GM12878 (cell line): ENCODE data around the gene VAC14. TPM values are rescaled to one million over a fixed set of nuclear protein-coding genes. Genes with fewer than 3 reads are reported as not detected.

Experiments used
- ATAC-seq: fragments of 200-7000 bp; cut with Tn5 transposase; 3 replicates; pipeline ENCODE4 v1.9.1; 2020; ENCODE audit warnings: mild to moderate bottlenecking, moderate library complexity
- BruUV-seq: library from RNA; stranded (reverse); fragments of 400-500 nt; replicated peaks from 2 replicates; lab custom pipeline; 2021; lab: Mats Ljungman, UMichigan
- CTCF ChIA-PET: fragments of 300-600 bp; sonication (Branson Sonifier 250); formaldehyde crosslinking; extraction: SDS; loops from one replicate; lab custom pipeline; 2021; ENCODE audit warnings: inconsistent platforms; lab: Yijun Ruan, JAX
- POLR2A ChIA-PET: fragments of 350-600 bp; formaldehyde crosslinking; extraction: SDS; loops from one replicate; lab custom pipeline; 2021; ENCODE audit warnings: inconsistent platforms; lab: Charles Lee
- RAD21 ChIA-PET: fragments of 300-600 bp; sonication (Branson Sonifier 250); formaldehyde crosslinking; loops from one replicate; lab custom pipeline; 2023; ENCODE audit warnings: antibody characterized with exemption; ENCODE audit not compliant: unreplicated experiment; lab: Charles Lee
- SMC1A ChIA-PET: fragments of 300-600 bp; sonication (Branson Sonifier 250); formaldehyde crosslinking; loops from one replicate; lab custom pipeline; 2023; ENCODE audit not compliant: unreplicated experiment, uncharacterized antibody; lab: Charles Lee
- DNase-seq: peaks from one replicate; pipeline ENCODE4 v3.0.0-alpha.2; 2011; ENCODE audit warnings: low read depth, low spot score
- FAIRE-seq: peaks from 3 replicates; lab custom pipeline; 2011; peaks lifted over from hg19 to GRCh38; lab: Jason Lieb, UNC
- H2AFZ ChIP-seq: 2 replicates; pipeline ENCODE4 v1.6.0; 2011; ENCODE audit warnings: low read depth, low read length, control low read depth; ENCODE audit not compliant: control insufficient read depth
- H3K27ac ChIP-seq: 2 replicates; pipeline ENCODE4 v1.5.1; 2011; ENCODE audit warnings: control low read depth; ENCODE audit not compliant: control insufficient read depth, insufficient read depth
- H3K27me3 ChIP-seq, 2 experiments: replicated peaks in 1 of 2; 2 replicates each; pipeline versions ENCODE4 v1.6.0 to v1.6.1; 2011; ENCODE audit warnings: low read length in 1 of 2; ENCODE audit not compliant: control insufficient read depth in 2 of 2, insufficient read depth in 2 of 2
- H3K36me3 ChIP-seq, 2 experiments: 2 replicates each; pipeline ENCODE4 v1.5.1; 2011; ENCODE audit warnings: low read length in 1 of 2; ENCODE audit not compliant: control insufficient read depth in 2 of 2, insufficient read depth in 2 of 2
- H3K4me1 ChIP-seq: 2 replicates; pipeline ENCODE4 v1.6.1; 2011; ENCODE audit warnings: mild to moderate bottlenecking, low read length, moderate library complexity, mixed read lengths; ENCODE audit not compliant: control insufficient read depth, insufficient read depth
- H3K4me2 ChIP-seq: 2 replicates; pipeline ENCODE4 v1.6.0; 2011; ENCODE audit warnings: control low read depth; ENCODE audit not compliant: control insufficient read depth, insufficient read depth
- H3K4me3 ChIP-seq: fragments of 200-600 bp; sonication (generic); 2 replicates; pipeline ENCODE4 v1.5.1; 2016
- H3K79me2 ChIP-seq: 2 replicates; pipeline ENCODE4 v1.6.0; 2011; ENCODE audit warnings: low read length; ENCODE audit not compliant: control insufficient read depth, insufficient read depth
- H3K9ac ChIP-seq: 2 replicates; pipeline ENCODE4 v1.8.0; 2011; ENCODE audit warnings: low read length, control low read depth, mixed read lengths; ENCODE audit not compliant: control insufficient read depth, insufficient read depth
- H3K9me3 ChIP-seq: replicated peaks from 3 replicates; pipeline ENCODE4 v1.5.1; 2011; ENCODE audit warnings: mild to moderate bottlenecking, low read length; ENCODE audit not compliant: control insufficient read depth, insufficient read depth
- H4K20me1 ChIP-seq: 2 replicates; pipeline ENCODE4 v1.6.0; 2011; ENCODE audit not compliant: control insufficient read depth, insufficient read depth
- ATF3 ChIP-seq: IDR thresholded peaks from 2 replicates; pipeline ENCODE4 v1.6.1; 2011; ENCODE audit warnings: low read depth, mild to moderate bottlenecking, low read length, moderate library complexity, borderline replicate concordance; ENCODE audit errors: extremely low read depth
- BACH1 ChIP-seq: fragments of 450-650 bp; IDR thresholded peaks from 2 replicates; pipeline ENCODE4 v1.6.1; 2017; ENCODE audit warnings: mild to moderate bottlenecking, borderline replicate concordance
- CREB1 ChIP-seq: IDR thresholded peaks from 2 replicates; pipeline ENCODE4 v1.6.1; 2012; ENCODE audit warnings: low read depth, mild to moderate bottlenecking, inconsistent platforms
- CTCF ChIP-seq, 3 experiments: IDR thresholded peaks in 2 of 3; conservative IDR thresholded peaks in 1 of 3; 2 replicates each; pipeline ENCODE4 v1.5.1; 2011; ENCODE audit warnings: low read depth in 3 of 3, low read length in 3 of 3, mild to moderate bottlenecking in 3 of 3, control low read depth in 2 of 3, moderate library complexity in 2 of 3, inconsistent platforms in 1 of 3, mixed read lengths in 1 of 3; ENCODE audit not compliant: control insufficient read depth in 2 of 3, insufficient read depth in 1 of 3; ENCODE audit errors: extremely low read depth in 1 of 3
- SRF ChIP-seq, 2 experiments: IDR thresholded peaks; 2 replicates each; pipeline ENCODE4 v1.6.1; 2011; ENCODE audit warnings: low read depth in 2 of 2, low read length in 2 of 2, mild to moderate bottlenecking in 1 of 2, moderate library complexity in 1 of 2
- USF1 ChIP-seq: IDR thresholded peaks from 2 replicates; pipeline ENCODE4 v1.6.1; 2011; ENCODE audit warnings: borderline replicate concordance, low read depth, mild to moderate bottlenecking, moderate library complexity, mixed read lengths, low read length; ENCODE audit not compliant: insufficient read depth; ENCODE audit errors: extremely low read length
- ZBTB4 ChIP-seq: fragments of 450-650 bp; formaldehyde crosslinking; IDR thresholded peaks from 2 replicates; pipeline ENCODE4 v1.4.0; 2022; ENCODE audit warnings: mild to moderate bottlenecking, moderate library complexity
- ZNF274 ChIP-seq: IDR thresholded peaks from one replicate; pipeline ENCODE4 v1.8.0; 2011; ENCODE audit not compliant: insufficient read length, insufficient read depth
- ZNF687 ChIP-seq: fragments of 450-650 bp; IDR thresholded peaks from 2 replicates; pipeline ENCODE4 v1.6.1; 2017; ENCODE audit warnings: mild to moderate bottlenecking, moderate library complexity
- WGBS: methylation state at CpG from one replicate; pipeline ENCODE4 v1.1.6; 2016; ENCODE audit warnings: low lambda C conversion rate; ENCODE audit not compliant: insufficient replicate concordance, insufficient coverage; ENCODE audit errors: missing lambda C conversion rate; 5-methylcytosine and 5-hydroxymethylcytosine counted together
- in situ Hi-C: fragments of 300-500 bp; cut with MboI; formaldehyde crosslinking; loops from 9 replicates; pipeline ENCODE4 v1.14.3; 2018; ENCODE audit warnings: mixed read lengths
- intact Hi-C: fragments of 100-400 bp; cut with micrococcal nuclease; formaldehyde crosslinking; loops from one replicate; pipeline ENCODE4 v1.14.2; 2022; ENCODE audit not compliant: unreplicated experiment
- polyA plus RNA-seq, 11 experiments: library from polyadenylated mRNA; depleted of rRNA in 4 of 11; unstranded in 6 of 11; stranded (reverse) in 5 of 11; fragments of >200 nt; fragmentation: Nextera tagmentation in 4 of 11; fragmentation: Illumina TruSeq in 1 of 11; extraction: Ambion mirVana in 4 of 11; extraction: Trizol in 1 of 11; gene quantifications; 1 replicate in 1 of 11; 2 replicates in 10 of 11; pipeline versions ENCODE4 v1.2.1 to v1.2.3, GENCODE V29; 2011 to 2016; ENCODE audit warnings: inconsistent platforms in 2 of 11, missing spikeins in 2 of 11, low read depth in 1 of 11
- total RNA-seq, 4 experiments: library from RNA; depleted of rRNA in 3 of 4; stranded (reverse); fragments of >200 nt in 3 of 4; fragmentation: Illumina TruSeq in 1 of 4; extraction: Trizol in 1 of 4; gene quantifications; 2 replicates each; pipeline versions ENCODE4 v1.2.1 to v1.2.3, GENCODE V29; 2013 to 2021

The VAC14 gene
- total and polyA plus RNA-seq, 10 of the 15 experiments (the other 5 are each of a cell fraction or from before 2014, with no cell fraction given) = 1.3 to 45.5 (median 25.5) TPM

- whole genome bisulfite sequencing = 91% methylated on average over 21 of the region's 21 CpGs
- in situ Hi-C loops = no loop called here
- no peak for DNase-seq
- no peak for TF ChIP-seq USF1
- TF ChIP-seq ATF3 = no peak
- no peak for TF ChIP-seq CTCF (IDR thresholded peaks at IDR 0.05 in 2 of 3, conservative IDR thresholded peaks at IDR 0.05 in 1 of 3; ENCODE audit: control insufficient read depth in 2 of 3, extremely low read depth in 1 of 3, insufficient read depth in 1 of 3, low read depth in 3 of 3, low read length in 3 of 3)
- TF ChIP-seq BACH1 = no peak
- no peak for TF ChIP-seq SRF (IDR thresholded peaks at IDR 0.05; ENCODE audit: low read depth in 2 of 2, low read length in 2 of 2)
- TF ChIP-seq CREB1 = no peak
- no peak for TF ChIP-seq ZBTB4
- no peak for TF ChIP-seq ZNF687
- no peak for TF ChIP-seq ZNF274
These were observed 16.0 kb downstream of the VAC14 start for GRCh38 chr16:70784692-70785555.

More at GRCh38 chr16:70784692-70785555, 16.0 kb downstream of the VAC14 start:
- H3K79me2 ChIP-seq = no peaks in the 10 kb centered on the region
- FAIRE-seq (no peak), ATAC-seq (no peak)
- ChIA-PET SMC1A (interaction anchor here (1.2 kb wide), 1 partner anchor 14 kb away, joined by 4 read pairs; no protein-coding TSS in a partner anchor), RAD21 (no interaction called here), POLR2A (no interaction called here), CTCF (interaction anchor here (0.6 to 2.0 kb wide), 2 partner anchors 14 to 911 kb away, joined by 3 to 11 read pairs; no protein-coding TSS in a partner anchor)
- no peak overlapping the region for H2AFZ ChIP-seq
- H3K36me3 ChIP-seq = peaks cover 34 to 42% of the 10 kb centered on the region in 2 experiments
- peaks cover 2% of the 10 kb centered on the region; the same call in 1 of the 3 replicates for H3K9me3 ChIP-seq
- no peaks in the 10 kb centered on the region for H3K27me3 ChIP-seq
- no peaks in the 10 kb centered on the region for H3K4me1 ChIP-seq
- BruUV-seq = no TSS peak
- H3K27ac ChIP-seq = no peak overlapping the region
- intact Hi-C loops = no loop called here
- H3K4me3 ChIP-seq = no peak overlapping the region
- no peak overlapping the region for H3K4me2 ChIP-seq
- H3K9ac ChIP-seq = no peak overlapping the region
- H4K20me1 ChIP-seq = no peaks in the 10 kb centered on the region
